ENCODE data around the gene FLNA. TPM values are rescaled to one million over a fixed set of nuclear protein-coding genes. Genes with fewer than 3 reads are reported as not detected.

FLNA gene
- total RNA-seq, 1 donor: 3,431 TPM

- TF ChIP-seq, protein P1, sequence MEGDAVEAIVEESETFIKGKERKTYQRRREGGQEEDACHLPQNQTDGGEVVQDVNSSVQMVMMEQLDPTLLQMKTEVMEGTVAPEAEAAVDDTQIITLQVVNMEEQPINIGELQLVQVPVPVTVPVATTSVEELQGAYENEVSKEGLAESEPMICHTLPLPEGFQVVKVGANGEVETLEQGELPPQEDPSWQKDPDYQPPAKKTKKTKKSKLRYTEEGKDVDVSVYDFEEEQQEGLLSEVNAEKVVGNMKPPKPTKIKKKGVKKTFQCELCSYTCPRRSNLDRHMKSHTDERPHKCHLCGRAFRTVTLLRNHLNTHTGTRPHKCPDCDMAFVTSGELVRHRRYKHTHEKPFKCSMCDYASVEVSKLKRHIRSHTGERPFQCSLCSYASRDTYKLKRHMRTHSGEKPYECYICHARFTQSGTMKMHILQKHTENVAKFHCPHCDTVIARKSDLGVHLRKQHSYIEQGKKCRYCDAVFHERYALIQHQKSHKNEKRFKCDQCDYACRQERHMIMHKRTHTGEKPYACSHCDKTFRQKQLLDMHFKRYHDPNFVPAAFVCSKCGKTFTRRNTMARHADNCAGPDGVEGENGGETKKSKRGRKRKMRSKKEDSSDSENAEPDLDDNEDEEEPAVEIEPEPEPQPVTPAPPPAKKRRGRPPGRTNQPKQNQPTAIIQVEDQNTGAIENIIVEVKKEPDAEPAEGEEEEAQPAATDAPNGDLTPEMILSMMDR (IDR thresholded peaks at IDR 0.05; ENCODE audit: extremely low read depth, low read depth, low read length): no peak
- Histone ChIP-seq H3K4me1 (ENCODE audit: insufficient read depth, low read length) (peaks cover 7% of the 10 kb centered on the region), H3K27me3 (ENCODE audit: insufficient read depth, low read length) (peaks cover 36% of the 10 kb centered on the region), H3K79me2 (ENCODE audit: insufficient read depth, low read length) (no peaks in the 10 kb centered on the region), H4K20me1 (ENCODE audit: insufficient read depth, low read length) (no peaks in the 10 kb centered on the region), H2AFZ (ENCODE audit: low read length) (no peak overlapping the region), H3K4me2 (ENCODE audit: insufficient read depth, low read length) (no peak overlapping the region), H3K9me3 (ENCODE audit: low read depth, low read length) (no peaks in the 10 kb centered on the region), H3K4me3 (ENCODE audit: insufficient read depth, low read length) (no peak overlapping the region), H3K36me3 (ENCODE audit: insufficient read depth, low read length) (no peaks in the 10 kb centered on the region), H3K27ac (ENCODE audit: low read depth, low read length) (no peak overlapping the region)
- no peak for DNase-seq (ENCODE audit: insufficient read length, low spot score, missing footprints)
Observed at GRCh38 chrX:154321152-154321551, 53.3 kb downstream of the FLNA start.

DNA sequence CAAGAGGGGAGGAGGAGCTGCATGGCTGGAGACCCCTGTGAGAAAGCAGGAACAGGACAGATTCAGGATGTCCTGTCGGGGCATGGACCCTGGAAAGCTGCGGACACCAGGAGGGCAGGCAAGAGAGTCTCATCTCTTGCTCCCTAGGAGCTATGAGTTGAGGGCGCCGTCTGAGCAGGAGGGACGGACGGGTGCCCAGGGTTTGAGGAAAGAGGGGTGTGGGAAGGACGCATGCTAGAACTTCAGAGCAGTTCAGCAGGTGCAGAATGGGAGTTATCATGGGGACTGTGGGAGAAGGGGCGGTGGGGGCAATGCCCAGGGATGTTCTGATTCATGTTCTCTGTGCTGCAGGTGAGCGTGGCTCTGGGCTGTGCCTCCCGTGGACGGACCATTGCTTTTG is 54.0 kb downstream of the FLNA start:
- H3K79me2 ChIP-seq (ENCODE audit: insufficient read depth, low read length): no peaks in the 10 kb centered on the region
- no peak overlapping the region for H3K4me2 ChIP-seq (ENCODE audit: insufficient read depth, low read length)
- H3K4me1 ChIP-seq (ENCODE audit: insufficient read depth, low read length): peaks cover 5% of the 10 kb centered on the region
- TF ChIP-seq, protein P1 (IDR thresholded peaks at IDR 0.05; ENCODE audit: extremely low read depth, low read depth, low read length): no peak
- H3K27ac ChIP-seq (ENCODE audit: low read depth, low read length): no peak overlapping the region
- peaks cover 33% of the 10 kb centered on the region for H3K27me3 ChIP-seq (ENCODE audit: insufficient read depth, low read length)
- no peak overlapping the region for H3K4me3 ChIP-seq (ENCODE audit: insufficient read depth, low read length)
- H3K9me3 ChIP-seq (ENCODE audit: low read depth, low read length): no peaks in the 10 kb centered on the region
- no peaks in the 10 kb centered on the region for H3K36me3 ChIP-seq (ENCODE audit: insufficient read depth, low read length)
- no peaks in the 10 kb centered on the region for H4K20me1 ChIP-seq (ENCODE audit: insufficient read depth, low read length)
- H2AFZ ChIP-seq (ENCODE audit: low read length): no peak overlapping the region
- DNase-seq (ENCODE audit: insufficient read length, low spot score, missing footprints): peak; percentile 14

DNA sequence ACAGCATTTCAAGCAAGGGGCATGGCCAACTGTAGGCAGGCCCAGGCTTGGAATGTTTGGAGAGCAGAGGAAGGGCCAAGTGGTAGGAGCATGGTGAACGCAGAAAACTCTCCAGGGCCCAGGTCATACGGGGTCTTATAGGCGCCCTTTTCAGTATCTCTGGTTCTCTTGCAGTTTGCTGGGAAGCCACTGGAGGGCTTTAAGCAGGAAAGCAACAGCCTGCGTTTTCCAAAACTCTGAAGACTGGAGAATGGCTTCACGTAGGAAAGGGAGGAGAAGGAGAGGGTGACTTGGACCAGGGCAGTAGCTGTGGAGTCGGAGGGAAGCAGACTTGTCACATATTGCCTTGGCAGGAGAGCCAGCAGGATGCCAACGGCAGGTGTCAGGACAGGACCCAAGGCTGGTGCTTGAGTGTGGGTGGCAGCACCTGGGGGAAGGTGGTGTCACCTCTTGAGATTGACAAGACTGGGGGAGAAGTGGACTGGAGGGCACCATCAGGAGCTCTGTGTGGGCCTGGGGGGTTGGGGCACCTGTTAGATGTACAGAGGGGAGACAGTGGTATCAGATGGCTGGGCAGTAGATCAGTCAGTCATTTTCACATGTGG is 56.9 kb downstream of the FLNA start:
- TF ChIP-seq, protein P1 (IDR thresholded peaks at IDR 0.05; ENCODE audit: extremely low read depth, low read depth, low read length): peak; percentile 51
- Histone ChIP-seq H3K79me2 (ENCODE audit: insufficient read depth, low read length) (no peaks in the 10 kb centered on the region), H3K27me3 (ENCODE audit: insufficient read depth, low read length) (peaks cover 23% of the 10 kb centered on the region), H3K4me1 (ENCODE audit: insufficient read depth, low read length) (no peaks in the 10 kb centered on the region), H3K4me2 (ENCODE audit: insufficient read depth, low read length) (no peak overlapping the region), H4K20me1 (ENCODE audit: insufficient read depth, low read length) (no peaks in the 10 kb centered on the region), H3K36me3 (ENCODE audit: insufficient read depth, low read length) (no peaks in the 10 kb centered on the region), H3K27ac (ENCODE audit: low read depth, low read length) (no peak overlapping the region), H3K9me3 (ENCODE audit: low read depth, low read length) (no peaks in the 10 kb centered on the region), H2AFZ (ENCODE audit: low read length) (no peak overlapping the region), H3K4me3 (ENCODE audit: insufficient read depth, low read length) (no peak overlapping the region)
- peak; percentile 56 for DNase-seq (ENCODE audit: insufficient read length, low spot score, missing footprints)

DNA sequence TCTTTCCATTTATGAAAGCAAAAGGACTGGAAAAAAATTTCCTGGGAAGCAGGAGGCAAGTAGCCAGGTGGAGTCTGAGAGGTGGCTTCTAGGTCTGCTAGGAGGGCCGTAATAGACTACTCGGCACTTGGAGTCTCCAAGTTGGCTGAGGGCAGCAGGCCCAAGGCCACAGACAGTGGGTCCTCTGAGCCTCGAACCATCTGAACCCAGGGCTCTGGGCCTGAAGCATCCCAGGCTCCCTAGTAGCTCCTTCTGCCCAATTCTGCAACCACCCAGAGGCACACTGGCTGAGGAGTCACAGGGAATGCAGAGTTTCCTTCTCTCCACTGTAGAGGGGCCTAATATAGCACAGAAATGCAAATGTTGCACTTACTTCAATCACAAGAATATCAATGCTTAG is 59.0 kb downstream of the FLNA start:
- no peaks in the 10 kb centered on the region for H3K9me3 ChIP-seq (ENCODE audit: low read depth, low read length)
- H3K36me3 ChIP-seq (ENCODE audit: insufficient read depth, low read length): no peaks in the 10 kb centered on the region
- DNase-seq (ENCODE audit: insufficient read length, low spot score, missing footprints): peak; percentile 22
- H3K27me3 ChIP-seq (ENCODE audit: insufficient read depth, low read length): peaks cover 22% of the 10 kb centered on the region
- H3K79me2 ChIP-seq (ENCODE audit: insufficient read depth, low read length): no peaks in the 10 kb centered on the region
- H2AFZ ChIP-seq (ENCODE audit: low read length): no peak overlapping the region
- H3K27ac ChIP-seq (ENCODE audit: low read depth, low read length): no peak overlapping the region
- H3K4me3 ChIP-seq (ENCODE audit: insufficient read depth, low read length): no peak overlapping the region
- H4K20me1 ChIP-seq (ENCODE audit: insufficient read depth, low read length): no peaks in the 10 kb centered on the region
- H3K4me2 ChIP-seq (ENCODE audit: insufficient read depth, low read length): no peak overlapping the region
- TF ChIP-seq, protein P1 (IDR thresholded peaks at IDR 0.05; ENCODE audit: extremely low read depth, low read depth, low read length): no peak
- no peaks in the 10 kb centered on the region for H3K4me1 ChIP-seq (ENCODE audit: insufficient read depth, low read length)

All from osteoblast (primary cell).